Stimulated activated CD8-positive, alpha-beta memory T cell treated with anti-CD3 and anti-CD28 coated beads, Interleukin-4, amount 100 ng/mL, for 24 hours (primary cell): ENCODE data around the gene FAF1.
"Not testable (repeated sequence)": the region's sequence is repeated elsewhere in the genome, so short reads cannot be mapped to it uniquely, and the experiment has no call there.

ENCODE experiments used
- DNase-seq: peaks from one replicate; pipeline ENCODE4 v3.0.0-alpha.2; 2020; ENCODE audit warnings: low read depth

FAF1 gene

DNA sequence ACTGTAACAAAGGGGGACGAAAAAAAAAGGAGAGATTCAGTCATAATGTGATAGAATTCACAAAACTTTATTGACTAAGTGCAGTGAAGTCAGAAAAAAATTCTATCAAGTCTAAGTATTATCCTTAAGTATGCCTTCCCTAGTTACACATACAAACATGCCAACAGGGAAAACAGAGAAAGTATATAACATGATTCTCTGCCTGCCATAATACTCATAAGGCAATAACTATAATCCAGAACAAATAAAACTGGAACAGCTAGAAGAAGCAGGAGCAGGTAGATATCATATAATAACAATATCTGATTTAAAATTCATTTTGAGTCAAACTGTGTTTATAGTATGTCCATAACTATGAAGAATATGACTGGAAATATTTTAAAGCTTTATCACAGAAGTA, 184.3 kb downstream of the FAF1 start:
- no peak for DNase-seq

DNA sequence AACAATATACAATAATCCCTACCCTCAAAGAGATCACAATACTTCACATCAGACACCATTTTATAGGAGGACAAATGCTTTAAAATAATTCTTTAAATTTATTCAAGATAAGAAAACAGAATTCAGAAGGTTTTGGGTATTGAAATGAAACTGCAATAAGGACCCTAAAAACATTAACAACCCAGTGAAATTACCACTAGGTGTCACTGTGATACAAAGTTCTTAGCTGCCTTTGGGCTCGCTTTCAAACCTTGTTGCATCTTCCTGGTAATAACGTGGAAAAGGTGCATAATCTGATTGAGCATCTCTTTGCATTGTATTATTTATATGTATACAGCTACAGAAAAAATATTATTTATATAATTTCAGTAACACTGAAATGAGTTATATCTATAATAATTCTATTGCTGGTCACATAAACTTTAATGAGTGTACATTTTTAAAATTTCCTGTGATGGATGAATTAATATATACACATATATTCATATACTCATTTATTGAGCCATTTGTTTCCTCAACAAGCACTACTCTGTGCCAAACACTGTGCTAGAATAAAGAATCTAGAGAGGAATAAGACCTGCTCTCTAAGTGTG, 185.2 kb downstream of the FAF1 start:
- no peak for DNase-seq

DNA sequence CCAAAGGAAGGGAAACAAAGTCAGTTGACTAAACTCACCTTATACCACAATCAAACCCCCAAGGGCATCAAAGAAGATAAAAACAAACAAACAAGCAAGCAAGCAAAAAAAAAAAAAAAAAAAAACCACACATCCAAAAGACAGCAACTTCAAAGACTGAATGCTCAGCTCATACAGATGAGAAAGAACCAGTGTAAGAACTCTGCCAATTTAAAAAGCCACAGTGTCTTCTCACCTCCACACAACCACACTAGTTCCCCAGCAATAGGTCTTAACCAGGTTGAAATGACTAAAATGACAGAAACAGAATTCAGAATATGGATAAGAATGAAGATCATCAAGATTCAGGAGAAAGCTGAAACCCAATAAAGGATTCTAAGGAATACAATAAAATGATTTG, 193.4 kb downstream of the FAF1 start:
- no peak for DNase-seq

DNA sequence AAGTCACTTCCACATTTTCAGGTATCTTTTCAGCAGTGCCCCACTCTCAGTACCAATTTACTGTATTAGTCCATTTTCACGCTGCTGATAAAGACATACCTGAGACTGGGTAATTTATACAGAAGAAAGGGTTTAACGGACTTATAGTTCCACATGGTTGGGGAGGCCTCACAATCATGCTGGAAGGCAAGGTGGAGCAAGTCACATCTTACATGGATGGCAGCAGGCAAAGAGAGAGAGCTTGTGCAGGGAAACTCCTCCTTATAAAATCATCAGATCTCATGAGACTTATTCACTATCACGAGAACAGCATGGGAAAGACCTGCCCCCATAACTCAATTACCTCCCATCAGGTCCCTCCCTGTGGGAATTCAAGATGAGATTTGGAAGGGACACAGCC, 203.5 kb downstream of the FAF1 start:
- DNase-seq, result not testable (repeated sequence)

- DNase-seq, result not testable (repeated sequence)
Measured at GRCh38 chr1:50754764-50755163, 205.3 kb downstream of the FAF1 start.

GRCh38 chr1:50750021-50750619, 209.9 kb downstream of the FAF1 start:
- DNase-seq, result no peak

GRCh38 chr1:50747394-50747793, 212.7 kb downstream of the FAF1 start:
- no peak for DNase-seq

DNA sequence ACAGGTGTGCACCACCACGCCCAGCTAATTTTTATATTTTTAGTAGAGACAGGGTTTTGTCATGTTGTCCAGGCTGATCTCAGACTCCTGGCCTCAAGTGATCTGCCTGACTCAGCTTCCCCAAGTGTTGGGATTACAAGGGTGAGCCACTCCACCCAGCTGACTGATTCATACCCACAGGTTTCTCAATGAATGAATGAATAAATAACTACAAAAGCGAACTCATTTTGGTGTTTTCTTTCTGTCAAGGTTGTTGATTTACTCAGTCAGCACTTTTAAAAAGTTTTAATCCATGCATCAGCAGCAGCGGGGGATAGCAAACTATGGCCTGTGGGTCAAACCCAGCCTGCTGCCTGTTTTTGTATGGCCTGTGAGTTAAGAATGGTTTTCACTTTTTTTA, 217.5 kb downstream of the FAF1 start:
- no peak for DNase-seq

DNA sequence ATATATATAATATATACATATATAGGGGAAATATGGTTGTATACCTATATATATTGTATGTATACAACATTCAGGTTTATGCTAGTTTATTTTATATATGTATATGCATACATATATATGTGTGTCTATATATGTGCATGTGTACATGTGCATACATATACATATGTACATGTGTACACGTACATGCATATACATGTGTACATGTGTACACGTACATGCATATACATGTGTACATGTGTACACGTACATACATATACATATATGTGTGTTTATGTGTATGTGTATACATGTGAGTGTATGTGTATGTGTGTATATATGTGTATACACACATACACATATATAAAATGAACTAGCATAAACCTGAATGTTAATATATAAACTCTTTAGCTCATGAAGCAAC, 220.9 kb downstream of the FAF1 start:
- no peak for DNase-seq

DNA sequence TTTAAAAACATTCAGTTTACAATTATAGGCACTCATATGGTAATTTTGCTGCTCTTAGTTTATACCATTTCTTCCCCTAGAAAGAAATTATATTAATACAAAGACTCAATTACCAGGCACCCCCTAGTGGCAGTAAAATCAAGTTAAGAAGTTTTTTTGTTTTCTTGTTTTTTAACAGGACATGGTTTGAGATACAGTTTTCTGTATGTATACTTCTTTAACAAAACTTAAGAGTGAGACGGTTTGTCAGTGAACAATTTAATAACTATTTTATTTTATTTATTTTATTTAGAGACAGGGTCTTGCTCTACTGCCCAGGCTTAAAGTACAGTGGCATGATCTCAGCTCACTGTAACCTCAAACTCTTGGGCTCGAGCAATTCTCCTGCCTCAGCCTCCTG, 224.6 kb downstream of the FAF1 start:
- DNase-seq, result no peak

GRCh38 chr1:50727578-50727977, 232.5 kb downstream of the FAF1 start:
- not testable (repeated sequence) for DNase-seq

DNA sequence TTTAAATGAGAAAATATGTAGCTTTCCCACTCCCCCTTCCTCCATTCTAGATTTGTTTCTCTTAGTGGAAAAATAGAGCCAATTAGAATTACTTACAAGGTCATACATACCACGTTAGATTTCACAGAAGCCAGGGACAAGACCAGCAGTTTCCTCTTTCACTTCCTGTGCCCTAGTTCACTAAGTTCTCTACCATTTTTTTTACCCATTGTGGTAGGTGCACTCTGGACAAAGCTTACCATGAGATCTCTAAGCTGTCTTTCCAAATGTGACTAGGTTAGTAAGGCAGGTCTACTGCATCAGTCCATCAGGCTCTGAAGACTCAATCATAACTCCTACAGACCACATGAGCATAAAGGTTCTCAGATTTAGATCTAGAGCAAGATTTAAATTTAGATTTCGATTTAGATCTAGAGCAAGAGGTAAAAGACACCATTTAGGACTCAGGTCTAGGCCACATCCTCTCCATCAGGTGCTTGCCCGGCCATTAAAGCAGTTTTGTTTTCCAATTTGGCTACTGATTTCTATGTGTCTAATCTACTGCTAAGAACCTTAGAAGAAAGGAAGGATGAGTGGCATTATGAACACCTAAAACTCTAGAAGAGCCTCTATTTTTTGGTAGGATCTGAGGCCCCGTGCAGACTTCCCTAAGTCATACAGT, 235.3 kb downstream of the FAF1 start:
- no peak for DNase-seq

GRCh38 chr1:50720457-50721053, 239.5 kb downstream of the FAF1 start:
- DNase-seq, result no peak

GRCh38 chr1:50719126-50719525, 240.9 kb downstream of the FAF1 start:
- no peak for DNase-seq

GRCh38 chr1:50717327-50717726, 242.7 kb downstream of the FAF1 start:
- DNase-seq, result no peak

DNA sequence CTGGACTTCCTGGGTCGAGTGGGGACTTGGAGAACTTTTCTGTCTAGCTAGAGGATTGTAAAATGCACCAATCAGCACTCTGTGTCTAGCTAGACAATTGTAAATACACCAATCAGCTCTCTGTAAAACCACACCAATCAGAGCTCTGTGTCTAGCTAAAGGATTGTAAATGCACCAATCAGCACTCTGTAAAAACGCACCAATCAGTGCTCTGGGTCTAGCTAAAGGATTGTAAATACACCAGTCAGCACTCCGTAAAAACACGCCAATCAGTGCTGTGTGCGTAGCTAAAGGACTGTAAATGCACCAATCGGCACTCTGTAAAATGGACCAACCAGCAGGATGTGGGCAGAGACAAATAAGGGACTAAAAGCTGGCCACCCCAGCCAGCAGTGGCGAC, 243.6 kb downstream of the FAF1 start:
- not testable (repeated sequence) for DNase-seq

DNA sequence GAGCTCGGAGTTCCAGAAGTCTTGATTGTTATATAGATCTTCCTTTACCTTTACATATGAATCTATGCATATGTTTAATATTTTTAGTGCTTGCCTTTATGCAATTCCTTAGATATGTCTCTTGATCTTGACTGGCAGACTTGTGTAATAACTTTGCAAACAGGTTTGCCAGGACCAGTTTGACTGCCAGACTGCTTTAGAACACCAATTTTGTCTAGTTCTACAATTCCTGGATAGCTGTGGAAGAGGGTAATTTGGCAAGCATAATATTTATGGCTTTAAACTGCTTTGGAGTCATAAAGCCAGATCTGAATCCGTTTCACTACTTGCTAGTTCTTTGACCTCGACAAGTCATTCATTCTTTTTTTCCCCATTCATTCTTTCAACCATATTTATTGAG, 250.0 kb downstream of the FAF1 start:
- no peak for DNase-seq

GRCh38 chr1:50707824-50708223, 252.2 kb downstream of the FAF1 start:
- no peak for DNase-seq

- no peak for DNase-seq
Measured at GRCh38 chr1:50705699-50706098, 254.4 kb downstream of the FAF1 start.

DNA sequence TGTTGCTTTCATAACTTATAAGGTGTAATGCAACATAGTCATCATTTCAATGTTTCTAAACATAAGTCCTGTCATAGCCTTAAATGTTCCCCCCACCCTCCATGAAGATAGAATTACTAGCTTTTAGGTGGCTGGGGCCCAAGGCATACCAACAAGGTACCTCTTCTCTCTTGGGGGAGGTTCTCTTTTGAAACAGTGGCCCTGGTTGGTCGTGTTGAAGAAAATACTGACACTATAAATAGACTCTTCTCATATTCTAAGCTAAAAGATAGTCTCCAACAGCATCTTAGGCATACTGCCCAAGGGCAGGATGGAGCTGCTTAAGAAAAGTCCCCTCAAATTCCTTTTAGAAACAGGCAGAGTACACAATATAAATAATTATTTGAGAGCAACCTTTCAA, 255.0 kb downstream of the FAF1 start:
- DNase-seq, result no peak

- DNase-seq, result no peak
Measured at GRCh38 chr1:50704126-50704525, 255.9 kb downstream of the FAF1 start.

GRCh38 chr1:50703240-50703639, 256.8 kb downstream of the FAF1 start:
- DNase-seq, result no peak

- no peak for DNase-seq
Measured at GRCh38 chr1:50702395-50702794, 257.7 kb downstream of the FAF1 start.
